GM12878 (cell line): ENCODE measurements around the gene DFFB. TPM values are rescaled to one million over a fixed set of nuclear protein-coding genes. Genes with fewer than 3 reads are reported as not detected.

Source experiments
- ATAC-seq: fragments of 200-7000 bp; cut with Tn5 transposase; 3 replicates; pipeline ENCODE4 v1.9.1; 2020; ENCODE audit warnings: mild to moderate bottlenecking, moderate library complexity
- BruUV-seq: library from RNA; stranded (reverse); fragments of 400-500 nt; replicated peaks from 2 replicates; lab custom pipeline; 2021; lab: Mats Ljungman, UMichigan
- CTCF ChIA-PET: fragments of 300-600 bp; sonication (Branson Sonifier 250); formaldehyde crosslinking; extraction: SDS; loops from one replicate; lab custom pipeline; 2021; ENCODE audit warnings: inconsistent platforms; lab: Yijun Ruan, JAX
- POLR2A ChIA-PET: fragments of 350-600 bp; formaldehyde crosslinking; extraction: SDS; loops from one replicate; lab custom pipeline; 2021; ENCODE audit warnings: inconsistent platforms; lab: Charles Lee
- RAD21 ChIA-PET: fragments of 300-600 bp; sonication (Branson Sonifier 250); formaldehyde crosslinking; loops from one replicate; lab custom pipeline; 2023; ENCODE audit warnings: antibody characterized with exemption; ENCODE audit not compliant: unreplicated experiment; lab: Charles Lee
- SMC1A ChIA-PET: fragments of 300-600 bp; sonication (Branson Sonifier 250); formaldehyde crosslinking; loops from one replicate; lab custom pipeline; 2023; ENCODE audit not compliant: unreplicated experiment, uncharacterized antibody; lab: Charles Lee
- DNase-seq: peaks from one replicate; pipeline ENCODE4 v3.0.0-alpha.2; 2011; ENCODE audit warnings: low read depth, low spot score
- FAIRE-seq: peaks from 3 replicates; lab custom pipeline; 2011; peaks lifted over from hg19 to GRCh38; lab: Jason Lieb, UNC
- H2AFZ ChIP-seq: 2 replicates; pipeline ENCODE4 v1.6.0; 2011; ENCODE audit warnings: low read depth, low read length, control low read depth; ENCODE audit not compliant: control insufficient read depth
- H3K27ac ChIP-seq: 2 replicates; pipeline ENCODE4 v1.5.1; 2011; ENCODE audit warnings: control low read depth; ENCODE audit not compliant: control insufficient read depth, insufficient read depth
- H3K27me3 ChIP-seq, 2 experiments: replicated peaks in 1 of 2; 2 replicates each; pipeline versions ENCODE4 v1.6.0 to v1.6.1; 2011; ENCODE audit warnings: low read length in 1 of 2; ENCODE audit not compliant: control insufficient read depth in 2 of 2, insufficient read depth in 2 of 2
- H3K36me3 ChIP-seq, 2 experiments: 2 replicates each; pipeline ENCODE4 v1.5.1; 2011; ENCODE audit warnings: low read length in 1 of 2; ENCODE audit not compliant: control insufficient read depth in 2 of 2, insufficient read depth in 2 of 2
- H3K4me1 ChIP-seq: 2 replicates; pipeline ENCODE4 v1.6.1; 2011; ENCODE audit warnings: mild to moderate bottlenecking, low read length, moderate library complexity, mixed read lengths; ENCODE audit not compliant: control insufficient read depth, insufficient read depth
- H3K4me2 ChIP-seq: 2 replicates; pipeline ENCODE4 v1.6.0; 2011; ENCODE audit warnings: control low read depth; ENCODE audit not compliant: control insufficient read depth, insufficient read depth
- H3K4me3 ChIP-seq: fragments of 200-600 bp; sonication (generic); 2 replicates; pipeline ENCODE4 v1.5.1; 2016
- H3K79me2 ChIP-seq: 2 replicates; pipeline ENCODE4 v1.6.0; 2011; ENCODE audit warnings: low read length; ENCODE audit not compliant: control insufficient read depth, insufficient read depth
- H3K9ac ChIP-seq: 2 replicates; pipeline ENCODE4 v1.8.0; 2011; ENCODE audit warnings: low read length, control low read depth, mixed read lengths; ENCODE audit not compliant: control insufficient read depth, insufficient read depth
- H3K9me3 ChIP-seq: replicated peaks from 3 replicates; pipeline ENCODE4 v1.5.1; 2011; ENCODE audit warnings: mild to moderate bottlenecking, low read length; ENCODE audit not compliant: control insufficient read depth, insufficient read depth
- H4K20me1 ChIP-seq: 2 replicates; pipeline ENCODE4 v1.6.0; 2011; ENCODE audit not compliant: control insufficient read depth, insufficient read depth
- ATF2 ChIP-seq: IDR thresholded peaks from 2 replicates; pipeline ENCODE4 v1.6.1; 2012; ENCODE audit warnings: low read length, inconsistent platforms
- CHD4 ChIP-seq: fragments of 200-600 bp; sonication (generic); IDR thresholded peaks from 2 replicates; pipeline ENCODE4 v1.6.1; 2016; ENCODE audit warnings: mild to moderate bottlenecking
- E2F8 ChIP-seq: fragments of 450-650 bp; IDR thresholded peaks from 2 replicates; pipeline ENCODE4 v1.6.1; 2018; ENCODE audit warnings: mild to moderate bottlenecking, low read depth, moderate library complexity; ENCODE audit not compliant: partially characterized antibody
- E4F1 ChIP-seq: fragments of 450-650 bp; IDR thresholded peaks from 2 replicates; pipeline ENCODE4 v1.6.1; 2018; ENCODE audit warnings: borderline replicate concordance, mild to moderate bottlenecking; ENCODE audit not compliant: partially characterized antibody
- EZH2 ChIP-seq: IDR thresholded peaks from 2 replicates; pipeline ENCODE4 v1.6.1; 2012; ENCODE audit warnings: low read depth, mild to moderate bottlenecking, control low read depth, inconsistent platforms, low read length, borderline replicate concordance; ENCODE audit not compliant: control insufficient read depth
- HCFC1 ChIP-seq: fragments of 150-350 bp; IDR thresholded peaks from 2 replicates; pipeline ENCODE4 v1.6.1; 2014; ENCODE audit warnings: low read length
- IKZF2 ChIP-seq, 2 experiments: fragments of 450-650 bp; IDR thresholded peaks; 2 replicates each; pipeline ENCODE4 v1.6.1; 2017; ENCODE audit warnings: mild to moderate bottlenecking in 2 of 2, moderate library complexity in 2 of 2
- KLF5 ChIP-seq: fragments of 450-650 bp; IDR thresholded peaks from 2 replicates; pipeline ENCODE4 v1.6.1; 2014; ENCODE audit warnings: mild to moderate bottlenecking; ENCODE audit not compliant: partially characterized antibody
- NFYA ChIP-seq: IDR thresholded peaks from 2 replicates; pipeline ENCODE4 v1.6.1; 2011; ENCODE audit warnings: low read depth, mild to moderate bottlenecking, low read length, improper control_type of control experiment, borderline replicate concordance
- NR2C1 ChIP-seq: fragments of 450-650 bp; IDR thresholded peaks from 2 replicates; pipeline ENCODE4 v1.6.1; 2017; ENCODE audit warnings: antibody characterized with exemption, mild to moderate bottlenecking, moderate library complexity
- POLR2AphosphoS5 ChIP-seq: IDR thresholded peaks from 2 replicates; pipeline ENCODE4 v1.6.1; 2011; ENCODE audit warnings: mild to moderate bottlenecking, low read length, inconsistent platforms
- RB1 ChIP-seq: fragments of 450-650 bp; formaldehyde crosslinking; IDR thresholded peaks from 2 replicates; pipeline ENCODE4 v1.6.1; 2017; ENCODE audit warnings: mild to moderate bottlenecking, borderline replicate concordance
- RUNX3 ChIP-seq: IDR thresholded peaks from 2 replicates; pipeline ENCODE4 v1.6.1; 2012; ENCODE audit warnings: low read length, inconsistent platforms
- TCF3 ChIP-seq: IDR thresholded peaks from 2 replicates; pipeline ENCODE4 v1.6.1; 2012; ENCODE audit warnings: low read depth, mild to moderate bottlenecking, low read length, borderline replicate concordance; ENCODE audit not compliant: insufficient read depth
- ZNF592 ChIP-seq: fragments of 450-650 bp; IDR thresholded peaks from 2 replicates; pipeline ENCODE4 v1.6.1; 2017; ENCODE audit warnings: mild to moderate bottlenecking, moderate library complexity
- WGBS: methylation state at CpG from one replicate; pipeline ENCODE4 v1.1.6; 2016; ENCODE audit warnings: low lambda C conversion rate; ENCODE audit not compliant: insufficient replicate concordance, insufficient coverage; ENCODE audit errors: missing lambda C conversion rate; 5-methylcytosine and 5-hydroxymethylcytosine counted together
- in situ Hi-C: fragments of 300-500 bp; cut with MboI; formaldehyde crosslinking; loops from 9 replicates; pipeline ENCODE4 v1.14.3; 2018; ENCODE audit warnings: mixed read lengths
- intact Hi-C: fragments of 100-400 bp; cut with micrococcal nuclease; formaldehyde crosslinking; loops from one replicate; pipeline ENCODE4 v1.14.2; 2022; ENCODE audit not compliant: unreplicated experiment
- polyA plus RNA-seq, 11 experiments: library from polyadenylated mRNA; depleted of rRNA in 4 of 11; unstranded in 6 of 11; stranded (reverse) in 5 of 11; fragments of >200 nt; fragmentation: Nextera tagmentation in 4 of 11; fragmentation: Illumina TruSeq in 1 of 11; extraction: Ambion mirVana in 4 of 11; extraction: Trizol in 1 of 11; gene quantifications; 1 replicate in 1 of 11; 2 replicates in 10 of 11; pipeline versions ENCODE4 v1.2.1 to v1.2.3, GENCODE V29; 2011 to 2016; ENCODE audit warnings: inconsistent platforms in 2 of 11, missing spikeins in 2 of 11, low read depth in 1 of 11
- total RNA-seq, 4 experiments: library from RNA; depleted of rRNA in 3 of 4; stranded (reverse); fragments of >200 nt in 3 of 4; fragmentation: Illumina TruSeq in 1 of 4; extraction: Trizol in 1 of 4; gene quantifications; 2 replicates each; pipeline versions ENCODE4 v1.2.1 to v1.2.3, GENCODE V29; 2013 to 2021

Gene DFFB
- total and polyA plus RNA-seq, 10 of the 15 experiments (the other 5 are each of a cell fraction or from before 2014, with no cell fraction given), result 2.7 to 10.7 (median 6.5) TPM

- no peak overlapping the region for H3K27ac ChIP-seq
- no peak overlapping the region for H2AFZ ChIP-seq
- FAIRE-seq (no peak), ATAC-seq (no peak), DNase-seq (no peak)
- 75% methylated on average over 5 of the region's 5 CpGs for WGBS
- peaks cover 2% of the 10 kb centered on the region; the same call in 2 of the 3 replicates for H3K9me3 ChIP-seq
- H3K4me2 ChIP-seq, result no peak overlapping the region
- ChIA-PET SMC1A (no interaction called here), CTCF (no interaction called here), RAD21 (no interaction called here), POLR2A (no interaction called here)
- BruUV-seq, result no TSS peak
- no peak overlapping the region for H3K9ac ChIP-seq
- intact Hi-C loops, result no loop called here
- in situ Hi-C loops, result no loop called here
- H3K79me2 ChIP-seq, result no peaks in the 10 kb centered on the region
- no peaks in the 10 kb centered on the region for H3K36me3 ChIP-seq
- H4K20me1 ChIP-seq, result no peaks in the 10 kb centered on the region
- no peaks in the 10 kb centered on the region for H3K4me1 ChIP-seq
- H3K27me3 ChIP-seq, result no peaks in the 10 kb centered on the region; a peak in 1 of 4 replicates
- no peak overlapping the region for H3K4me3 ChIP-seq
- TF ChIP-seq E4F1 (no peak), RUNX3 (no peak), RB1 (no peak), HCFC1 (no peak), EZH2 (no peak), NFYA (no peak), NR2C1 (no peak), TCF3 (no peak), CHD4 (no peak), IKZF2 (IDR thresholded peaks at IDR 0.05) (no peak), POLR2AphosphoS5 (no peak), KLF5 (no peak), ZNF592 (no peak), ATF2 (no peak), E2F8 (no peak)
Measured at GRCh38 chr1:3929126-3929525, 71.8 kb downstream of the DFFB start.
